ENCODE results near the gene KDM2A. TPM values are rescaled to one million over a fixed set of nuclear protein-coding genes. Genes with fewer than 3 reads are reported as not detected.

Gene KDM2A
- total RNA-seq, 1 donor: 65.9 TPM

- H3K4me1 ChIP-seq (ENCODE audit: insufficient read depth, low read length): peaks cover 14% of the 10 kb centered on the region
- peak overlapping the region; percentile 94 for H2AFZ ChIP-seq (ENCODE audit: low read length)
- H3K27ac ChIP-seq (ENCODE audit: low read depth, low read length): peak overlapping the region; percentile 65
- peaks cover 35% of the 10 kb centered on the region for H3K79me2 ChIP-seq (ENCODE audit: insufficient read depth, low read length)
- H3K27me3 ChIP-seq (ENCODE audit: insufficient read depth, low read length): no peaks in the 10 kb centered on the region
- TF ChIP-seq, protein P1, sequence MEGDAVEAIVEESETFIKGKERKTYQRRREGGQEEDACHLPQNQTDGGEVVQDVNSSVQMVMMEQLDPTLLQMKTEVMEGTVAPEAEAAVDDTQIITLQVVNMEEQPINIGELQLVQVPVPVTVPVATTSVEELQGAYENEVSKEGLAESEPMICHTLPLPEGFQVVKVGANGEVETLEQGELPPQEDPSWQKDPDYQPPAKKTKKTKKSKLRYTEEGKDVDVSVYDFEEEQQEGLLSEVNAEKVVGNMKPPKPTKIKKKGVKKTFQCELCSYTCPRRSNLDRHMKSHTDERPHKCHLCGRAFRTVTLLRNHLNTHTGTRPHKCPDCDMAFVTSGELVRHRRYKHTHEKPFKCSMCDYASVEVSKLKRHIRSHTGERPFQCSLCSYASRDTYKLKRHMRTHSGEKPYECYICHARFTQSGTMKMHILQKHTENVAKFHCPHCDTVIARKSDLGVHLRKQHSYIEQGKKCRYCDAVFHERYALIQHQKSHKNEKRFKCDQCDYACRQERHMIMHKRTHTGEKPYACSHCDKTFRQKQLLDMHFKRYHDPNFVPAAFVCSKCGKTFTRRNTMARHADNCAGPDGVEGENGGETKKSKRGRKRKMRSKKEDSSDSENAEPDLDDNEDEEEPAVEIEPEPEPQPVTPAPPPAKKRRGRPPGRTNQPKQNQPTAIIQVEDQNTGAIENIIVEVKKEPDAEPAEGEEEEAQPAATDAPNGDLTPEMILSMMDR (IDR thresholded peaks at IDR 0.05; ENCODE audit: extremely low read depth, low read depth, low read length): no peak
- H4K20me1 ChIP-seq (ENCODE audit: insufficient read depth, low read length): peaks cover 29% of the 10 kb centered on the region
- peak overlapping the region; percentile 68 for H3K4me3 ChIP-seq (ENCODE audit: insufficient read depth, low read length)
- H3K9me3 ChIP-seq (ENCODE audit: low read depth, low read length): no peaks in the 10 kb centered on the region
- H3K36me3 ChIP-seq (ENCODE audit: insufficient read depth, low read length): no peaks in the 10 kb centered on the region
- H3K4me2 ChIP-seq (ENCODE audit: insufficient read depth, low read length): peak overlapping the region; percentile 69
- peak; percentile 90 for DNase-seq (ENCODE audit: insufficient read length, low spot score, missing footprints)
Observed at GRCh38 chr11:67117672-67118180, 1.3 kb upstream of the KDM2A start.

DNA sequence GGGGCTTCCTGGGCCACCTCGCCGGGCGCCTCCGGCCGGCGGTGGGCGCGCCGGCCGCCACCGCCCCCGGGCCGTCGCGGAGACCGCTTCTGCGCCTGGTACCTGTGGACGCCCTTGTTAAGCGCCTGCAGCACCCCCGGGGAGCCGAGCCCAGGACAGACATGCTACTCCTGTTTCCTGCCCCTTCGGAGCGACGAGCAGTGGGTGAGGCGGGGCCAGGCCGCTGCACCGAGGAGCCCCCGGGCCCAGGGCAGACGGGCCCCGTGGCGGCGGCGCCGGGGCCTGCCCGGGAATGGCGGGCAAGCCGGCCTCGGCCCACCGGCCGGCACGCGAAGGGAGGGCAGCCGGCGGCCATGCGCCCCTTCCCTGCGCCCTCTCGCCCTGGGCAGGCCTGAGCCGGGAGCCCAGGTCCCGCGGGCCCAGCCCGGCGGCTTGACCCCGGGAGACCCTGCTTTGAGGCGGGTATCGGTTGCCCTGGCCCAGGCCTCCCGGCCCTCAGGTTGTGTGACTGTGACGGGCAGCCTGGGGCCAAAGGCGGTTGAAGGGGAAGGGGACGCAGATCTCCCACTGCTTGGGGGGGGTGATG, 789 bp upstream of the KDM2A start:
- Histone ChIP-seq H3K4me3 (ENCODE audit: insufficient read depth, low read length) (peak overlapping the region; percentile 68), H2AFZ (ENCODE audit: low read length) (peak overlapping the region; percentile 76), H4K20me1 (ENCODE audit: insufficient read depth, low read length) (peaks cover 35% of the 10 kb centered on the region), H3K9me3 (ENCODE audit: low read depth, low read length) (no peaks in the 10 kb centered on the region), H3K79me2 (ENCODE audit: insufficient read depth, low read length) (peaks cover 41% of the 10 kb centered on the region), H3K27ac (ENCODE audit: low read depth, low read length) (peak overlapping the region; percentile 65), H3K4me1 (ENCODE audit: insufficient read depth, low read length) (peaks cover 19% of the 10 kb centered on the region), H3K27me3 (ENCODE audit: insufficient read depth, low read length) (no peaks in the 10 kb centered on the region), H3K36me3 (ENCODE audit: insufficient read depth, low read length) (peaks cover 5% of the 10 kb centered on the region), H3K4me2 (ENCODE audit: insufficient read depth, low read length) (peak overlapping the region; percentile 76)
- TF ChIP-seq, protein P1 (IDR thresholded peaks at IDR 0.05; ENCODE audit: extremely low read depth, low read depth, low read length): no peak
- DNase-seq (ENCODE audit: insufficient read length, low spot score, missing footprints): peak; percentile 93

GRCh38 chr11:67119585-67120391, 725 bp downstream of the KDM2A start:
- H3K9me3 ChIP-seq (ENCODE audit: low read depth, low read length): no peaks in the 10 kb centered on the region
- peak; percentile 89 for DNase-seq (ENCODE audit: insufficient read length, low spot score, missing footprints)
- H2AFZ ChIP-seq (ENCODE audit: low read length): no peak overlapping the region
- H3K4me2 ChIP-seq (ENCODE audit: insufficient read depth, low read length): peak overlapping the region; percentile 84
- TF ChIP-seq, protein P1 (IDR thresholded peaks at IDR 0.05; ENCODE audit: extremely low read depth, low read depth, low read length): no peak
- no peaks in the 10 kb centered on the region for H3K27me3 ChIP-seq (ENCODE audit: insufficient read depth, low read length)
- peak overlapping the region; percentile 93 for H3K4me3 ChIP-seq (ENCODE audit: insufficient read depth, low read length)
- H3K36me3 ChIP-seq (ENCODE audit: insufficient read depth, low read length): peaks cover 12% of the 10 kb centered on the region
- peaks cover 23% of the 10 kb centered on the region for H3K4me1 ChIP-seq (ENCODE audit: insufficient read depth, low read length)
- H3K27ac ChIP-seq (ENCODE audit: low read depth, low read length): peak overlapping the region; percentile 73
- H3K79me2 ChIP-seq (ENCODE audit: insufficient read depth, low read length): peaks cover 56% of the 10 kb centered on the region
- peaks cover 39% of the 10 kb centered on the region for H4K20me1 ChIP-seq (ENCODE audit: insufficient read depth, low read length)

DNA sequence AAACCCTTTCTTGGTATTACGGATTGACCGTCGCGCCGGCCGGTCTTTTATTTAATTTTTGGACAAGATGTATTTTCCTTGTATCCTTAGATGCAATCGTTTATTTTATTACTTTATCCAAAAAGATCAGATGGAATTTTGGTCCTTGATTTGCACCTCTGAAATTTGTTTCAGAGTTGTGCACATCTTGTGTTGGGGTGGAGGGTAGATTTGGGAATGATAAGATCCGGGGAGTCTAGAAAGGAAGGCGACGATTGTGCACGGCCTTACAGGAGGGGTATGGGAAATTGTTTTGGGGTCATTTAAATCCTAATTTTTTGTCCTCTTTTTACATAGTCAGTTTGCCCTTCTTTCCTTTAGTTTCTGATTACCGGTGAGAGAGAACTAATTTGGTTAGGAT, 1.4 kb downstream of the KDM2A start:
- Histone ChIP-seq H2AFZ (ENCODE audit: low read length) (no peak overlapping the region), H3K36me3 (ENCODE audit: insufficient read depth, low read length) (peaks cover 12% of the 10 kb centered on the region), H3K4me3 (ENCODE audit: insufficient read depth, low read length) (peak overlapping the region; percentile 93), H3K4me1 (ENCODE audit: insufficient read depth, low read length) (peaks cover 23% of the 10 kb centered on the region), H3K4me2 (ENCODE audit: insufficient read depth, low read length) (peak overlapping the region; percentile 84), H3K27me3 (ENCODE audit: insufficient read depth, low read length) (no peaks in the 10 kb centered on the region), H4K20me1 (ENCODE audit: insufficient read depth, low read length) (peaks cover 42% of the 10 kb centered on the region), H3K79me2 (ENCODE audit: insufficient read depth, low read length) (peaks cover 62% of the 10 kb centered on the region), H3K27ac (ENCODE audit: low read depth, low read length) (peak overlapping the region; percentile 73), H3K9me3 (ENCODE audit: low read depth, low read length) (no peaks in the 10 kb centered on the region)
- TF ChIP-seq, protein P1 (IDR thresholded peaks at IDR 0.05; ENCODE audit: extremely low read depth, low read depth, low read length): no peak
- DNase-seq (ENCODE audit: insufficient read length, low spot score, missing footprints): no peak

Data from osteoblast (primary cell).